Measurements from ENCODE around the gene MTRFR.

DNA sequence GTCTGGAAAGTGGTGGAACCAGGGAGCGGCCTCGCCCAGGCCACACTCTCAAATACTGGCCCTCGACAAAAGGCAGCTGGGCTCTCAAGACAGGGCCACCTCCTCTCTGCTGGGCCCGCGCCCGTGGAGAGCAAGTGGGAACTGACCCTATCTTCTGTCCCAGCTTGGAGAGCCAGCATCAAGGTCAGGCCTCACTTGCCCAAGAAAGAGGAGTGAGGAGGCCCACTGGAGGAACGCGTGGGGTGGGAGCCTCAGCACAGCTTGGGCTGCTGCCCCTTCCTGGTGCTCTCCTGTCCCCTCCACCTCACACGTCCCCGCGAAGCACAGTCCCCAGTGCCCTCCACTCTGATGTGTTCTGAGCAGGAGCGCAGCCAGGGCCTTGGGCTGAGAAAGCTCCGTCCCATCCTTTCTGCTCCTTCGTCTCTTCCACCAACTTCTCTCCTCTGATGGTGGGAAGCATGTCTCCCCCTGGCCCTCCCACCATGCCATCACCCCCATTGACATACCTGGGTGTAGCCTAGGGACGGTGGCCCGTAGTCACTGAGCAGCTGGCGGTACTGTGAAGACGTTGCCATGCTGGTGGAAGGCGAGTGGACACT is 33.5 kb downstream of the MTRFR start:
- no peak for TF ChIP-seq TAF1 (IDR thresholded peaks at IDR 0.05; ENCODE audit: low read depth, low read length)
- TF ChIP-seq POLR2A (IDR thresholded peaks at IDR 0.05; ENCODE audit: low read depth, low read length), result no peak
- no peak for TF ChIP-seq POLR2AphosphoS5 (IDR thresholded peaks at IDR 0.05; ENCODE audit: low read depth, low read length)
- TF ChIP-seq SPI1 (IDR thresholded peaks at IDR 0.05; ENCODE audit: low read depth, low read length), result no peak
- TF ChIP-seq PAX5 (IDR thresholded peaks at IDR 0.05; ENCODE audit: insufficient read depth, low read length, severe bottlenecking), result no peak
- no peak for TF ChIP-seq POU2F2 (IDR thresholded peaks at IDR 0.05; ENCODE audit: low read depth, low read length)
